NCI-H510A (cell line): ENCODE results near the gene GTF2F2.

Source experiments
- DNase-seq: peaks from one replicate; lab custom pipeline; 2025; lab: John Stamatoyannopoulos, UW

GTF2F2 gene

DNA sequence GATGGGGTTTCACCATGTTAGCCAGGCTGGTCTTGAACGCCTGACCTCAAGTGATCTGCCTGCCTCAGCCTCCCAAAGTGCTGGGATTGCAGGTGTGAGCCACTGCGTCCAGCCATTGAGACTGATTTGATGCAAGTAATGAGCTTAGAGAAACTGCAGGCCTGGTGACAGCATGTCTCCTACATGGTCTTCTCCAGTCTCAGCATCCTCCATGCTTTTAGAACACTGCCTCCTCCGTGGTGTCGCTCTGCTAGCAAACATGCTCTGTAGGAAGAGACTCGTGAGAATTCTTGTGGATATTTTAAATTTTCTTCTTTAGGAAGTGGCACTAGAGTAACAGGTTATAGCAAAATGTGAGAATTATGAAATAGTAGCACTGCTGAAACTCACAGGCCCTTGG is 183.6 kb downstream of the GTF2F2 start:
- no peak for DNase-seq

- no peak for DNase-seq
Measured at GRCh38 chr13:45305079-45305478, 184.8 kb downstream of the GTF2F2 start.

- no peak for DNase-seq
Measured at GRCh38 chr13:45306966-45307365, 186.7 kb downstream of the GTF2F2 start.

GRCh38 chr13:45310341-45311131 is 190.2 kb downstream of the GTF2F2 start:
- no peak for DNase-seq

DNA sequence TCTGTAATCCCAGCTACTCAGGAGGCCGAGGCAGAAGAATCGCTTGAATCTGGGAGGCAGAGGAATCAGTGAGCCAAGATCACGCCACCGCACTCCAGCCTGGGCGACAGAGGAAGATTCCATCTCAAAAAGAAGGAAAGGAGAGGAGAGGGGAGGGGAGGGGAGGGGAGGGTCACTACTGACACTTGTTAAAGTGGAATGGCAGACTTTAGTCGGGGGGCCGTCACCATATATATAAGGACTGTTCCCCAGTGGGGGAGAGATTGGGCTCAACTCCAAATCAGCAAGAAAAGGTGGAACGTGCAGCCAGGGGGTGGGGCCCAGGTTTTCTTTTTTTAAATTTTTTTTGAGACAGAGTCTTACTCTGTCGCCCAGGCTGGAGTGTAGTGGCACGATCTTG is 194.5 kb downstream of the GTF2F2 start:
- DNase-seq, result no peak

DNA sequence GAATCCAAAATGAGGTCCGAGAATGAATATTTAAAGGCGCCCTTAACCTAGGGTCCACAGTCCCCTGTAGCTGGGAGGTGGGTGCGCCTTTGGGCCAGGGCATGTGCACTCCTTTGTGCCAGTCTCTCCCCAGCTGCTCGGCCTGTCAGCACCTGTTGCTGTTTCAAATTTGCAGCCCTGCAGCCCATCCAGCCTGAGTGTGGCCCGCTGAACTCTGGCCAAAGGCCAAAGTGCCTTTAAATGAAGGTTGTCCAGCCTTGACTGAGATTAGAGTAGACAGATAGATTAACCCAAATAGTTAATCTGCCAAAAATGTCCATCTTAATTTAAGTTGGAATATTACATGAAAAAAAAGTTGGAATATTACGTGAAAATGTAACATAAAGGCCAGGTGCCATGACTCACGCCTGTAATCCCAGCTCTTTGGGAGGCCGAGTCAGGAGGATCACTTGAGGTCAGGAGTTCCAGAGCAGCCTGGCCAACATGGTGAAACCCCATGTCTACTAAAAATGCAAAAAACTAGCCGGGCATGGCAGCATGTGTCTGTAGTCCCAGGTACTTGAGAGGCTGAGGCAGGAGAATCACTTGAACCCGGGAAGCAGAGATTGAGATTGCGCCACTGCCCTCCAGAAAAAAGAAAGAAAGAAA is 195.3 kb downstream of the GTF2F2 start:
- no peak for DNase-seq

GRCh38 chr13:45316338-45316737 is 196.0 kb downstream of the GTF2F2 start:
- DNase-seq, result no peak

DNA sequence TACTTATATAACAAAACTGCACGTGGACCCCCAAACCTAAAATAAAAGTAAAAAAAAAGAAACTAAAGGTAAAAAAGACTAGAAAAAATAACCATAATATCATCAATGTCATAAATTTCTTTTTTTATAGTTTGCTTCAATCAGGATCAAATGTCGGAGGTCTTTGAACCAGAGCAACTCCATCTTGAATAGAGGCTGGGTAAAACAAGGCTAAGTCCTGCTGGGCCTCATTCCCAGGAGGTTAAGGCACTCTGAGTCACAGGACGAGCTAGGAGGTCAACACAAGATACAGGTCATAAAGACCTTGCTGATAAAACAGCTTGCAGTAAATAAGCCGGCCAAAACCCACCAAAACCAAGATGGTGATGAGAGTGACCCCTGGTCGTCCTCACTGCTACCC is 196.7 kb downstream of the GTF2F2 start:
- DNase-seq, result no peak

DNA sequence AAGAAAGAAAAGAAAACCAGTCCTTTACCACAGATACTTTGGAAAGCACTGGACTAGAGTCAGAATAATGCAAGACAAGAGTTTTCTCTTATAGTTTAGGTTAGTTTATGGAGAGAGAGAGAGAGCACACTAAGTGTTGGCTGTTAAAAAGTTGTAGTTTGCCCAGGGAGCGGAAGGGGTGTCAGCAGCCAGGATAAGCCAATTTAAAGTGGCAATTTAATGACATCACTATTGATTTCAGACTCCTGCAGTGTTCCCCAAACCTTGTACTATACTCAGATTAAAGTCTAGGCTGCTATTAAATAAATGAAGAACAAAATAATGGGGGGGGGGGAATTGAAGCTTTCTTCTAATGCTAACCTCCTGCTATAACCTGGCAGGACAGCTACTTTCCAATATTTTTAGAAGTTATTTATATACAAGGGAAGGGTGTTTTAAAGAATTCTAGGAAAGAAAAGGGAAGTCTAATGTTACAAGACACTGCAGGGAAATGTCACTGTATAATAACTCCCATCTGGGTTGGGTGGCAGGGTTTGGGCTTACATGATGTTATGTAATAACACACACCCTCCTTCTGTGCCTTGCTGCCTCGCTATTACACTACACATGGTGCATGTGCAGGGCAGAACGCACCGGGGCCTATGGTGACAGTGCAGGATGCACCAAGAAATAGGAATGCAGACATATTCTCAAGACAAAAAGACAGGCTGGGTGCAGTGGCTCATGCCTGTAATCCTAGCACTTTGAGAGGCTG is 200.7 kb downstream of the GTF2F2 start:
- DNase-seq, result no peak

- no peak for DNase-seq
Measured at GRCh38 chr13:45325806-45326205, 205.5 kb downstream of the GTF2F2 start.

- no peak for DNase-seq
Measured at GRCh38 chr13:45327253-45327955, 207.1 kb downstream of the GTF2F2 start.

DNA sequence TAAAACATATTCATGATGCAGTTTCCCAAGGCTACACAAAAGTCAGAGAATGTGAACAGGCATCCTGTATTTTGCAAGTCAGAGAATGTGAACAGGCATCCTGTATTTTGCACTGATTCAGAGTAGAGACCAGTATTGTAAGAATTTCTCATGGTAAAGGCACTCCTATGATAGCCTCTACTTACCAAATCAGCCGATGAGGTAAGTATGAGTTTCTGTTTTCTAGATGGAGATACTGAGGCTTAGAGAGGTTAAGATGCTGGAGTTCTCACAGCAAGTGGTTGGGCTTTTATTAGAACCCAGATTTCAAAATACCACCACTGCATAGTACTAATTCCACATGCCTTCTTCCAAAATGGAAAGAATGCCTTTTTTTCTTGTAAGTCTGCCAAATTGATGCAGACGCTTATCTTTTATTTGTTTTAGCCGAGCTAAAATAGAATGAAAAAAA is 208.4 kb downstream of the GTF2F2 start:
- DNase-seq, result no peak

DNA sequence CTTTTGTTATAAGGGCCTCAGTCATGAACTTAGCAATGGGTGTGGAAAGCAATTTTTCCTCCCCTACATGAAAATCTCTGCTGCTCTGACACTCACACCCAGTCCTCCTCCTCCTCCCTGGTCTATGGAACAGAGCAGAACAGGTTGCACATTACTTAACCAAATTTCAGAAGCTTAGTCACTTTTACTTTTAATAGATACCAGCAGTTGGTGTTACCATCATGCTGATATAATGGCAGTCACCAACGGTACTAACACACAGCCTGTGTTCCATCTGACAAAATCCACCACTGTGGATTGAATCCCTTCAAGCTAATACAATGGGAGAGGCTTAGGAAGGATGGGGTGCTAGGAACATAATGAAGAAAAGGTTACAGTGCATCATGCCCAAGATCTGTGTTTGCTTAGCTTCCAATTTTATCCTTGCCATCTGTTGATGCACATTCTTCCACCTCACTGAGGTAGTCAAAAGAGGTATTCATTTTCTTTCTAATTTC is 210.9 kb downstream of the GTF2F2 start:
- no peak for DNase-seq

DNA sequence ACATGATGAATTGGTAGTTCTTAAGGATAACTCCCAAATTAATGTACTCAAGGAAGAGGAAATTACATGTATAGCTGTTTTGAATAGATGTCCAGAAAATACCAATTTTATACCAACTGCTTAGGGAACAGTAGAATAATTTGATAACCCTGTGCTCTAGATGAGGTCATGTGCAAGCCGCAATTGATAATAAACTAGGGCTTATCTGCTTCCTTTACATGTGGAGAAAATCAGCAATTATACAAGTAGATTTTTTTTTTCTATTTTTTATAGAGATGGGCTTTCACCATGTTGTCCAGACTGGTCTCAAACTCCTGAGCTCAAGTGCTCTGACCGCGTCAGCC is 211.4 kb downstream of the GTF2F2 start:
- DNase-seq, result no peak

- no peak for DNase-seq
Measured at GRCh38 chr13:45332036-45332830, 211.9 kb downstream of the GTF2F2 start.

DNA sequence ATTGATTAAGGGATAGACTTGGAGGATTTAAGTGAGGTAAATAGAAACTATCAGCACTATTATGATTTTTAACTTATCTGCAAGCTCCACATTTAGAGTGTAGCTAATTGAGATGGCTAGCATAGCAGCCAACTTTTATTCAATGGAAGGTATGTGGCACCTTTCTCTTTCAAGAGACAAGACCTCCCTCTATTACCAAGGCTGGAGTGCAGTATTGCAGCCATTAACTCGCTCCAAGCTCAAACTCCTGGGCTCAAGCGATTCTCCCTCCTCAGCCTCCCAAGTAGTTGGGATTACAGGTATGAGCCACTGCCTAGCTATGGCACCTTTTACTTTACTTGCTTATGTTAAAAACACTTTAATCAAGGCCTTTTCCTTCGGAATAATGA is 212.5 kb downstream of the GTF2F2 start:
- DNase-seq, result no peak

- no peak for DNase-seq
Measured at GRCh38 chr13:45333251-45333976, 213.1 kb downstream of the GTF2F2 start.
